Measurements from ENCODE around the gene ZCCHC14.

Gene ZCCHC14

DNA sequence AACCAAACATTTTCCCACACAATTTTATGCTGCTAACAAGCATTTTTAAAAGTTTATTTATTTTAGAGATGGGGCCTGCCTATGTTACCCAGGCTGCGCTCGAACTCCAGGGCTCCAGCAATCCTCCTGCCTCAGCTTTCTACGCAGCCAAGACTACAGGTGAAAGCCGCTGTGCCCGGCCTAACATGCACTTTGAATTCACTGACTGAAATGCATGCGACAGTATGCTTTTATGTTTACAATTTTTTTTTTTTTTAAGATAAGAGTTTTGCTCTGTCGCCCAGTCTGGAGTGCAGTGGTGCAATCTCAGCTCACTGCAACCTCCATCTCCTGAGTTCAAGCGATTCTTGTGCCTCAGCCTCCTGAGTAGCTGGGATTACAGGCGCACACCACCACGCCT lies 52.9 kb downstream of the ZCCHC14 start:
- H3K4me3 ChIP-seq (replicated peaks in 1 of 2; ENCODE audit: low read depth in 2 of 2, low read length in 2 of 2): no peak overlapping the region
- DNase-seq (ENCODE audit: low read depth in 2 of 2): no peak
- no peak for TF ChIP-seq CTCF (IDR thresholded peaks at IDR 0.05; ENCODE audit: low read depth, low read length)

GRCh38 chr16:87438611-87438985 lies 54.2 kb downstream of the ZCCHC14 start:
- no peak overlapping the region for H3K4me3 ChIP-seq (replicated peaks in 1 of 2; ENCODE audit: low read depth in 2 of 2, low read length in 2 of 2)
- no peak for TF ChIP-seq CTCF (IDR thresholded peaks at IDR 0.05; ENCODE audit: low read depth, low read length)
- no peak for DNase-seq (ENCODE audit: low read depth in 2 of 2)

- no peak for DNase-seq (ENCODE audit: low read depth in 2 of 2)
- no peak for TF ChIP-seq CTCF (IDR thresholded peaks at IDR 0.05; ENCODE audit: low read depth, low read length)
- no peak overlapping the region for H3K4me3 ChIP-seq (replicated peaks in 1 of 2; ENCODE audit: low read depth in 2 of 2, low read length in 2 of 2)
Observed at GRCh38 chr16:87437911-87438610, 54.8 kb downstream of the ZCCHC14 start.

DNA sequence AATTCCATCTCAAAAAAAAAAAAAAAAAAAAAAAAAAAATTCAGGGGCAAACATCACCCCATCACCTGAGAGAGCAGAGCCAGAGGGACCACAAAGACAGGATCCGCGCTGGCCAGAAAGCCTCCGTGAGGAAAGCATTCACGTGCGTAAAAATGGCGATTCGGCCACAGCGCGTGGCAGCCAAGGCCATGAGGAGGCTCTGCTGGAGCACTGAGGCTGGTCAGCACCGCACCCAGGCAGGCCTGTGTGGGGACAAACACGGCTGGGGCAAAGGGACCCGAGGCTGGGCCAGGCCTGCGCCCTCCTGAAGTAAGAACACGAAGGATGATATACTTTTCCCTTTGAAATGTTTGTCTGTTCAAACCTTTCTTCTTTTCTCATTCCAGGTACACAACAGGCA lies 55.5 kb downstream of the ZCCHC14 start:
- DNase-seq (ENCODE audit: low read depth in 2 of 2): no peak
- no peak for TF ChIP-seq CTCF (IDR thresholded peaks at IDR 0.05; ENCODE audit: low read depth, low read length)
- no peak overlapping the region for H3K4me3 ChIP-seq (replicated peaks in 1 of 2; ENCODE audit: low read depth in 2 of 2, low read length in 2 of 2)

DNA sequence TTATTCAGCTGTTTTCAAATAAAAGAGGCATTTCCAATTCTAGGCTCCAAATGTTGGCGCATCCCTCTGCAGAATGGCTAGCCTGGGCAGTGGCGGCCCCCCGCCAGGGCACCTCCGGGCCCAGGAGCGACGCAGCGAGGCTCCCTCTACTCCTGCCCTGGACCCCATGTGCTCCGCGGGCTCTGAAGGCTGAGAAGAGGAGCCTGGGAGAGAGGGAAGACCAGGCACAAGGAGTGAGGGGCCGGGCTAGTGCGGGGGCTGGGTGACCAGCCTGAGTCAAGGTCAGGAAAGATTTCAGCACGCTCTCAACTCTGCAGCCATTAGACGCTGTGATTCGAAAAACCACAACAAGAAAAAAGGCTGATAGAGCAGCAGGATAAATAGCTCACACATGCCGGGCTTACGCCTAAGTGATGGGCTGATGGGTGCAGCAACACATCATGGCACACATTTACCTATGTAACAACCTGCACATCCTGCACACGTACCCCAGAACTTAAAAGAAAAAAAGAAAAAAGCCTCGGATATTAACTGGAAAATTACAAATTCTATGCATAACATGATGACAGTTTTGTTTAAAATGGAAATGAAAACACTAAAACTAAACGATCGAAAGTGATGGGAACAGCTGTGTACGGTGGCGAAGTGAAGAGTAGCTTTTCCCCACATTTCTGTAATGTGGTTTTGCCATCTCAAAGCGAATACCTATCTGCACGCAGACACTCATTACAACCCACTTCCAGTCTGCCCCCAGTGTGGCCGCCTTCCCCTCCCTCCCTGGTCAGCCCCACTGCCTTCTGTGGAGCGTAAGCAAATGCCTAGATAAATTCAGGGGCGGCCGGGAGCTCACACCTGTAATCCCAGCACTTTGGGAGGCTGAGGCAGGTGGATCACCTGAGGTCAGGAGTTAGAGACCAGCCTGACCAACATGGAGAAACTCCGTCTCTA lies 56.3 kb downstream of the ZCCHC14 start:
- no peak for TF ChIP-seq CTCF (IDR thresholded peaks at IDR 0.05; ENCODE audit: low read depth, low read length)
- DNase-seq (ENCODE audit: low read depth in 2 of 2): peak; percentile 57 to 64
- H3K4me3 ChIP-seq (replicated peaks in 1 of 2; ENCODE audit: low read depth in 2 of 2, low read length in 2 of 2): peak overlapping the region; percentile 19 to 21

- no peak for TF ChIP-seq CTCF (IDR thresholded peaks at IDR 0.05; ENCODE audit: low read depth, low read length)
- H3K4me3 ChIP-seq (replicated peaks in 1 of 2; ENCODE audit: low read depth in 2 of 2, low read length in 2 of 2): peak overlapping the region in 1 of 2 donors; percentile 28
- peak; percentile 63 to 88 for DNase-seq (ENCODE audit: low read depth in 2 of 2)
Observed at GRCh38 chr16:87435372-87436224, 57.2 kb downstream of the ZCCHC14 start.
